HG02571 (cell line): ENCODE measurements around the gene EIF2AK3.
"Not testable (repeated sequence)": the region's sequence is repeated elsewhere in the genome, so short reads cannot be mapped to it uniquely, and the experiment has no call there.

Source experiments
- ATAC-seq: cut with Tn5 transposase; IDR thresholded peaks from one replicate; pipeline ENCODE4 v1.9.1; 2021; ENCODE audit warnings: mild to moderate bottlenecking, moderate library complexity; ENCODE audit not compliant: unreplicated experiment

Gene EIF2AK3

DNA sequence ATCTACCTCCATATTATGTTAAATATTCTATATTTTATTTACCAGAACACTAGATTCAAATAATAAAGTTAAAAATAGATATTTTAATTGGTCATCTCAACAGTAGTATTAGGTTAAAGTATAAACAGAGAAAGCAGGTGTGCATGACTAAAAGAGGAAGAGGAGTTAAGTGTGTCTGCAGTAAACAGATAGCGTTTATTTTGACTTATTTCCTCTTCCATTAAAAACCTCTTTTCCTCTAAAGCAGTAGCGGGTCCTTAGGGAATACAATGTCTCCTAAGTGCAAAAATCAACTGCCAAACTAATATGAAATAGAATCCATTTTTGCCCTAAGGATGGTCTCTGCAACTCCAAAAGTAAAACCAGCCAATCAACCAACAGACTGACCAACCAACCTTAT is 27.7 kb downstream of the EIF2AK3 start:
- no peak for ATAC-seq

DNA sequence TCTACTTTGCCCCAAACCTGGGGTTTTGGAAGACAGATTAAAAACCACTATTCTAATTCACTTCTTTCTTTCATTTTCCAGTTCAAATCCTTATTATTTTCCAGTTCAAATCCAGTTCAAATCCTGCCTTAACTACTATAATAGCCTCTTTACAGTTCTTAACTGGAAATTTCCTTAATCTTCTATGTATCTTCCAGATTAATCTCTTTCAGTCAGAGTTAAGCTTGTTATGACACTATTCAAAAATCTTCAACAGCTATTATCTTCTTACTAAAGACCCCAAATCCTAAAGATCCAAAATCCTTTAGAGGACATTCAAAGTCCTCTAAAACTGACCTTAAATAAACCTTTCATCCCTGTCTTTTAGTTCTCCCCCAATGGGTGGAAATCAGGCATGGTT is 30.1 kb downstream of the EIF2AK3 start:
- ATAC-seq = no peak

DNA sequence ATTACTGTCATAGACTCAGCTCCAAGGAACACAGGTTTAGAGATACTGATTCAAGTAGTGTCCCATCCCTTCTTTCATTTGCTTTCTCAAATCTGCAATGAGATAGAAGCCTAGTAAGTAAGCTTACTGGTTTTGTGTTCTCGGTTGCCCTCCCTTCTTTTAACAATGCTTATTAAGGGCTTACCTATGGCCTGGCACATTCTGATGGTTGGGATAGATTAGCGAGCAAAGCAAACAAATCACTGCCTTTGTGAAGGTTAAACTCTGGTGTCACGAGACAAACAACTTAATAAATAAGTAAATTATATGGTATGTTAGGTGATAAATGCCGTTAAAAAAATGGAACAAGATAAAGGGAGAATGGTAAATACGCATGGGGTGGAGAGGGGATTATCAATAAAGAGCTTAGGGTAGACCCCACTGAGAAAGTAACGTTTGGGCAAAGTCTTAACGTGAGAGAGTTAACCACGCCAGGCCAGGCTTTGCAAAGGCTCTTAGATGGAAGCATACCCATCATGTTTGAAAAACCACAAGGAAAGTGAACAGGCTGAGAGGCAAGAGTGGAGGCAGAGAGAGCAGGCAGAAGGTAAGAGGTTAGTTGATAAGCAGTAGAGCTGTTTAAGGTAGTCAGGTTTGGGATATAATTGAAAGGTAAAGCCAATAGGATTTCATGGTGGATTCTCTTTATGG is 31.0 kb downstream of the EIF2AK3 start:
- no peak for ATAC-seq

DNA sequence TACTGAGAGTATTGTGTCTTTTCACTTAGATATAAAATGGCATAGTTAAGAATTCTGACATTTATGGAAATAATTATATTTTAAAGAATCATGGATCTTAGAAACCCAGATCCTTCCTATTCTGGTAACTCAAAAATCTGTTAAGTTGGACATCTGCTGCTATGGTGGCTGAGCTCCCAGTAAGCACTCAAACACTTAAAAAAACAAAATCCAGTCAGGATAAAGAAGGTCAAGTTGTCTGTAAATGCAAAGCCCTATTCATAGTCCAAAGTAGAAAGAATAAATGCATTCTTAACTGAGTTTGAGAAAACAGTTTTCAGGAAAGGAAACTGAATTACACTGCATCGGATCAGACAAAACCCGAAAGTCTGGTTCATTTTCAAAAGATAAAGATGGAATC is 35.6 kb downstream of the EIF2AK3 start:
- ATAC-seq = no peak

- ATAC-seq = no peak
These were observed 36.2 kb downstream of the EIF2AK3 start for GRCh38 chr2:88590998-88591613.

DNA sequence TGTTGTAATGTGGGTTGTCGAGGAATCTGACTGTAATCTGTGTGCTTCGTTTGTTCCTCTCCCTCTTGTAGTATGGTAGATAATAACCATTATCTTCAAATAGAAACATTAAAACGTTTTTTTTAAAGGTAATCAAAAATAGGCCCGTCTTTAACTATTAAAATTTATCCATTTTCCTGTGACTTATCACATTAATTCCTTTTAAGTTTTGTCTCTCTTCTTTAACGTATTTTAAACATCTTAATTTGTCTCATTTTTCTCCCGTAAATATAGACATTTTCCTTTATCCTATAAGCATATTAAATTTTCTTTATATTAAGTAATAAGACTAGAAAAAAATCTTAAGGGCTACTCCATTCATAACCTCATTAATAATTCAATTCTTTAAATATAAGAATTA is 41.3 kb downstream of the EIF2AK3 start:
- no peak for ATAC-seq

DNA sequence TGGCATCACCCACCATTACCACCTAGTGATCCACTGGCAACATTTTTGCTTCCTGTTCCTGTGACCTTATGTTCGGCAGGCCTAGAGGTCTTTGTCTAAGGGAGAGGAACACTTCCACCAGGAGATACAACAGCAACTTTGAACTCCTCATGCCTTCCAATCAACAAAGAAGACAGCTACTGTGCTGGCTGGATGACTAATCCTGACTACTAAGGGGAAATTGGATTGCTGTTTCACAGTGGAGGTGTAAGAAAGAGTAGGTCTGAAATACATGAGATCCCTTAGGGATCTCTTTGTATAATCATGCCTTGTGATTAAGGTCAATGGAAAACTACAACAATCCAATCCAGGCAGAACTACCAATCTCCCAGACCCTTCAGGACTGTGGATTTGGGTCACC is 45.2 kb downstream of the EIF2AK3 start:
- ATAC-seq = no peak

DNA sequence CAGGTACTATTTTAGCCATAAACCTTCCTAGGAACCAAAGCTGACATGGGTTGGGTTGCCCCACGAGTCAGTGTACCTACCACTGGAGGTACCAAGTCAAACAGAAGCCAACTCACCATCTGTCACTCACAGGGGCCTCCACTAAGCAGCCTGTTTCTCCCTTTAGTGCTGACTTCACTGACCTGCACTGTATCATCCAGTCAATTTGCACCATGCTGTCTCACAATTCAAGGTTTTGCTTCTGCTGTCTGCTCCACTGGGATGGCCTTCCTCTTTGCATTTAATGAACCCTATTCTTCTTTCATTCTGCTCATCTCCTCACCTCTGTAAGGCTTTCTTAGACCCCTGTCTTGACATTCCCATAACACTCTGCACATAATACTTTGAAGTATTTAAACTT is 47.2 kb downstream of the EIF2AK3 start:
- no peak for ATAC-seq

DNA sequence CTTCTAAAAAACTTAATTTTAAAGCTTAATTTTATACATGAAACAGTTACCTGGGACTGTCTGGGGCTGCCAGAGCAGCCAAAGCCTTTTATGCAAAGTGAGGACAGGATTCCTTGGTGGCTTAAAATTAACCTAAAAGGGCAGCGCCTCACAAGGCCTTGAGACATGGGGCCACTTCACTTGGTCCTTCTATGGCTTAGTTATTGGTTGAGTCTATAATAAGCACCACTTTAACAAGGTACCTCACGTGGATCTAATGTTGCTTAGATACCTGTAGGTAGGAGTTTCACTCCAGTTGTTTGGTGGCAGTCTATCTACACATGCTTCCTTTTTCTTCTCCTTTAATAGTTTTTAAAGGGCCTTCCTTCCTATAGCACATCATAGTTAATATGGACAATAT is 51.6 kb downstream of the EIF2AK3 start:
- no peak for ATAC-seq

GRCh38 chr2:88575051-88575450 is 52.2 kb downstream of the EIF2AK3 start:
- no peak for ATAC-seq

DNA sequence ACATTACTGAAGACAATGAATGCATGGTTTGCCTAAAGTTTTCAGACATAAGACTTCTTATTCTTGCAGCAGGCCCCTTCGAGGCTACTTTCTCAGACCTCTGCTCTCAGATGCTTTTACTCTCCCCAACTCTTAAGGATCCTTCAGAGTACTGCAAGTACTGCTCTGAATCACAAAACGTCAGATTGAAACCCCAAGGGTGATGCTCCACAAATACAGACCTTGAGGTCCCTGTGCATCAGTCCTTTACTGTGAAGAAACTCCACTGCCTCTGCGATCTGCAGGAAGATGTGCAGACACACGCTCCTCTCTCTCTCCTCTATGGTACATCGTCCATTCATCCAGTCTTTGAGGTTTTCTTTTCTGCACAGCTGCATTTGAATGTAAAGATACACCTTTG is 52.8 kb downstream of the EIF2AK3 start:
- ATAC-seq = peak; percentile 84

GRCh38 chr2:88568179-88568578 is 59.1 kb downstream of the EIF2AK3 start:
- ATAC-seq = no peak

- no peak for ATAC-seq
These were observed 62.9 kb downstream of the EIF2AK3 start for GRCh38 chr2:88564402-88564801.

DNA sequence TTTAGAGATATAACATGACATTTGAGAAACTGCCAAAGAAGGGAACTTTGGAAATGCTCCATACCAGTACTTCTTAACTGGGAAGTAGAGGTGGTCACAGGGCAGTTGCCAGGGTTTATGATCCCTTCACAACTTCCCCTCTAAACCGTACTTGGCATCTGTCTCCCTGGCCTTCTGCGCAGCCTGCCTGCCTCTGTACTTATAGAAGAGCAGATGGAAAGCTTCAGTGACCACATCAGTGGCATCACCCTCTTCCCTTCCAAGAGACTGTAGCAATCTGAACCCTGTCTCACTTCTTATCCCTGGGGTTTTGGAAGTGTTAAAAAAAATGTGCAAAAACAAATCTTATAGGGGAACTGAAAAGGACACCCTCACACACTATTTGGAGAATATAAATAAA is 64.1 kb downstream of the EIF2AK3 start:
- no peak for ATAC-seq

GRCh38 chr2:88561646-88562388 is 65.4 kb downstream of the EIF2AK3 start:
- ATAC-seq = peak; percentile 45

- ATAC-seq = no peak
These were observed 66.5 kb downstream of the EIF2AK3 start for GRCh38 chr2:88560619-88561307.

DNA sequence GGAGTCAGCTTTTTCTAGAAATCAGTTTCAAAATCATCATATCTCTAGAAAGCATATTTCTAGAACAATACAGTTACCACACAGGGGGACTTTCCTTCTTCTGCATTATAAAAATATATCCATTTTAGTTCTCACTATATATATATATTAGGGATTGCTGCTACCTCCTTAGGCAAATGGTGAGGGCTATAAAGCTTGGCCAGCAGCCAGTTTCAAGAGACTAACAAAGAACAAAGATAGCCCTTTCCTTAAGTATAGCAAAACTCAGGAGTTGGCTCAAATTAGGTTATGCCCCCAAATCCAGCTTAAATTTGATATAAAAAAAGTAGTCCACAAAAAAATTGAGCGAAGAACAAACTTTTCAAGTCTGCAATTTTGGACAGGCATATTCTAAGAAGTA is 70.0 kb downstream of the EIF2AK3 start:
- ATAC-seq = no peak

- ATAC-seq = no peak
These were observed 71.2 kb downstream of the EIF2AK3 start for GRCh38 chr2:88556026-88556425.

DNA sequence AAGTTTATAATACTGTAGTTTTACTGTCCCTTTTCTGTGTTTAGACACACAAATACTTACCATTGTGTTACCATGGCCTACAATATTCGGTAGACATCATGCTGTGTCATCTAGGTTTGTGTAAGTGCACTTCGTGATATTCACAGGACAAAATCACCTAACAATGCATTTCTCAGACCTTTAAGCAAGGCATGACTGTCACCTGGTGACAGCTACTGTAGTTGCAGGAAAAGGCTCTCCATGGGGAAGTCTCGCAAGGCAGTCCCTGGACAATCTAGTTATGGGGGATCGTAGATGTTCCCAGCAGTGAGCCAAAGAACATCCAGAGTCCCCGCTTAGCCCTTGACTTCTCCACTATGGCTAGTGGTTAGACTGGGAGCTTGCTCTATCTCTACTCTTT is 73.1 kb downstream of the EIF2AK3 start:
- no peak for ATAC-seq

- no peak for ATAC-seq
These were observed 77.5 kb downstream of the EIF2AK3 start for GRCh38 chr2:88549616-88550292.

GRCh38 chr2:88546291-88546690 is 81.0 kb downstream of the EIF2AK3 start:
- ATAC-seq = not testable (repeated sequence)
